OCI-LY1 (cell line): Measurements from ENCODE around the gene OR1L8.

Experiments
- H2AFZ ChIP-seq: fragments of 200-600 bp; sonication (generic), shearing (Covaris generic); 2 replicates; pipeline ENCODE4 v1.6.0; 2014; ENCODE audit warnings: antibody characterized with exemption, mild to moderate bottlenecking, low read length
- H3F3A ChIP-seq: fragments of 200-600 bp; sonication (generic), shearing (Covaris generic); 2 replicates; pipeline ENCODE4 v1.6.0; 2014; ENCODE audit warnings: mild to moderate bottlenecking, antibody characterized with exemption, low read length, moderate library complexity; ENCODE audit not compliant: insufficient read depth
- H3K27ac ChIP-seq: fragments of 200-600 bp; sonication (generic); 2 replicates; pipeline ENCODE4 v1.5.1; 2014; ENCODE audit warnings: low read length, mixed run types, mild to moderate bottlenecking, low read depth; ENCODE audit not compliant: poor library complexity, severe bottlenecking
- H3K27me3 ChIP-seq: fragments of 200-600 bp; sonication (generic); 2 replicates; pipeline ENCODE4 v1.6.0; 2014; ENCODE audit warnings: antibody characterized with exemption, mild to moderate bottlenecking, low read length, moderate library complexity; ENCODE audit not compliant: insufficient read depth
- H3K36me3 ChIP-seq: fragments of 200-600 bp; sonication (generic); 2 replicates; pipeline ENCODE4 v1.6.1; 2014; ENCODE audit warnings: mild to moderate bottlenecking, antibody characterized with exemption, low read length, moderate library complexity, mixed read lengths; ENCODE audit not compliant: insufficient read depth
- H3K4me1 ChIP-seq: fragments of 200-600 bp; sonication (generic); 2 replicates; pipeline ENCODE4 v1.5.1; 2014; ENCODE audit warnings: mild to moderate bottlenecking, low read length, moderate library complexity; ENCODE audit not compliant: insufficient read depth, severe bottlenecking
- H3K4me2 ChIP-seq: fragments of 200-600 bp; sonication (generic), shearing (Covaris generic); 2 replicates; pipeline ENCODE4 v1.6.1; 2014; ENCODE audit warnings: low read length
- H3K4me3 ChIP-seq: fragments of 200-600 bp; sonication (generic); 2 replicates; pipeline ENCODE4 v1.5.1; 2014; ENCODE audit warnings: low read length, low read depth, mild to moderate bottlenecking, mixed read lengths; ENCODE audit not compliant: poor library complexity, severe bottlenecking
- H3K79me2 ChIP-seq: fragments of 200-600 bp; shearing (Covaris generic); 2 replicates; pipeline ENCODE4 v1.6.1; 2016; ENCODE audit warnings: mixed run types, low read length, mixed read lengths; ENCODE audit not compliant: insufficient read depth
- H3K9ac ChIP-seq: fragments of 200-600 bp; sonication (generic), shearing (Covaris generic); 2 replicates; pipeline ENCODE4 v1.6.1; 2014; ENCODE audit warnings: mild to moderate bottlenecking, low read length, mixed read lengths
- H3K9me2 ChIP-seq: fragments of 200-600 bp; sonication (generic), shearing (Covaris generic); 2 replicates; pipeline ENCODE4 v1.6.1; 2014; ENCODE audit warnings: low read depth, mild to moderate bottlenecking, low read length, mixed read lengths
- H3K9me3 ChIP-seq: fragments of 200-600 bp; shearing (Covaris generic); 2 replicates; pipeline ENCODE4 v1.6.1; 2014; ENCODE audit warnings: low read length, mixed read lengths
- H4K20me1 ChIP-seq: fragments of 200-600 bp; sonication (generic), shearing (Covaris generic); 2 replicates; pipeline ENCODE4 v1.6.0; 2016; ENCODE audit warnings: mild to moderate bottlenecking, low read length; ENCODE audit not compliant: insufficient read depth
- CTCF ChIP-seq: fragments of 200-600 bp; sonication (generic), shearing (Covaris generic); IDR thresholded peaks from 2 replicates; pipeline ENCODE4 v1.5.1; 2017; ENCODE audit warnings: mild to moderate bottlenecking, antibody characterized with exemption, low read length, moderate library complexity, mixed read lengths
- EZH2 ChIP-seq: fragments of 200-600 bp; sonication (generic), shearing (Covaris generic); IDR thresholded peaks from 2 replicates; pipeline ENCODE4 v1.8.0; 2017; ENCODE audit warnings: borderline replicate concordance, mixed run types, mild to moderate bottlenecking, antibody characterized with exemption, low read length, moderate library complexity, mixed read lengths

OR1L8 gene

GRCh38 chr9:122519376-122519775, 63.8 kb downstream of the OR1L8 start:
- Histone ChIP-seq H3K4me3 (no peak overlapping the region), H3K9me3 (no peaks in the 10 kb centered on the region), H3K4me1 (no peaks in the 10 kb centered on the region), H3K9me2 (no peaks in the 10 kb centered on the region), H3K9ac (no peak overlapping the region), H2AFZ (no peak overlapping the region), H3K4me2 (no peak overlapping the region), H3K27ac (no peak overlapping the region), H4K20me1 (no peaks in the 10 kb centered on the region), H3F3A (no peaks in the 10 kb centered on the region), H3K27me3 (no peaks in the 10 kb centered on the region), H3K36me3 (no peaks in the 10 kb centered on the region), H3K79me2 (no peaks in the 10 kb centered on the region)
- TF ChIP-seq CTCF (no peak), EZH2 (no peak)

DNA sequence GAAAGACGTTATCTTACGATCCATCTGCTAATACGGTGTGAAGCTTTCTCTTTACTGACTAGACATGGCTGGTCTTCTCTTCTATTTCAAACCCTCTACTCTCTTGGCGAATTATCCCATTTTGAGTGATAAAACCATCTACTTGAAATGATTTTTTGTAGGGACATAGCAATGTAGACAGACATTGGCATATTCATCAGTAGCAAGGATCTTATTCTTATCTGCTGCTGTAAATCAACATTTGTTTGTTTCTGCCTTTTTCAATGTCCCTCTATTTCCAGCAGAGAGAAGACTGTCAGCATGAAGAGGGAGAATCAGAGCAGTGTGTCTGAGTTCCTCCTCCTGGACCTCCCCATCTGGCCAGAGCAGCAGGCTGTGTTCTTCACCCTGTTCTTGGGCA, 64.3 kb downstream of the OR1L8 start, which contains the start of gene OR1J4:
TSS of gene OR1J4 (plus strand) at position 301 of the 400 bp plus-strand sequence. CDS start at position 301, 0 bp downstream.
- no peaks in the 10 kb centered on the region for H3K79me2 ChIP-seq
- H3F3A ChIP-seq: no peaks in the 10 kb centered on the region
- no peaks in the 10 kb centered on the region for H4K20me1 ChIP-seq
- H3K9me3 ChIP-seq: no peaks in the 10 kb centered on the region
- no peak within 1 kb of the TSS for H3K4me2 ChIP-seq
- TF ChIP-seq CTCF (no peak), EZH2 (no peak)
- no peaks in the 10 kb centered on the region for H3K27me3 ChIP-seq
- H2AFZ ChIP-seq: no peak within 1 kb of the TSS
- no peaks in the 10 kb centered on the region for H3K9me2 ChIP-seq
- no peak within 1 kb of the TSS for H3K27ac ChIP-seq
- H3K36me3 ChIP-seq: no peaks in the 10 kb centered on the region
- no peak within 1 kb of the TSS for H3K4me3 ChIP-seq
- H3K4me1 ChIP-seq: no peaks in the 10 kb centered on the region
- no peak within 1 kb of the TSS for H3K9ac ChIP-seq

- no peaks in the 10 kb centered on the region for H3K4me1 ChIP-seq
- H3K36me3 ChIP-seq: no peaks in the 10 kb centered on the region
- TF ChIP-seq EZH2 (no peak), CTCF (no peak)
- no peak overlapping the region for H3K9ac ChIP-seq
- H3K9me2 ChIP-seq: no peaks in the 10 kb centered on the region
- H3K27ac ChIP-seq: no peak overlapping the region
- H3F3A ChIP-seq: no peaks in the 10 kb centered on the region
- no peaks in the 10 kb centered on the region for H3K27me3 ChIP-seq
- no peak overlapping the region for H3K4me3 ChIP-seq
- H2AFZ ChIP-seq: no peak overlapping the region
- H4K20me1 ChIP-seq: no peaks in the 10 kb centered on the region
- no peaks in the 10 kb centered on the region for H3K79me2 ChIP-seq
- H3K4me2 ChIP-seq: no peak overlapping the region
- H3K9me3 ChIP-seq: no peaks in the 10 kb centered on the region
Measured at GRCh38 chr9:122518226-122518625, 65.0 kb downstream of the OR1L8 start.
